ENCODE measurements around the gene DNTT.

GRCh38 chr10:96352582-96352981, 48.3 kb downstream of the DNTT start:
- TF ChIP-seq CTCF (IDR thresholded peaks at IDR 0.05 in 4 of 5, conservative IDR thresholded peaks at IDR 0.05 in 1 of 5), result no peak
- TF ChIP-seq POLR2A (IDR thresholded peaks at IDR 0.05), result no peak
